Small intestine (tissue), 7 donors: ENCODE data around the gene CORO2A. TPM values are rescaled to one million over a fixed set of nuclear protein-coding genes. Genes with fewer than 3 reads are reported as not detected.

ENCODE experiments used
- DNase-seq, 2 donors: peaks; one replicate each; pipeline versions ENCODE4 v3.0.0 to v3.0.0-alpha.2; 2013
- FAIRE-seq: peaks from 2 replicates; lab custom pipeline; 2012; peaks lifted over from hg19 to GRCh38; lab: Jason Lieb, UNC
- H3K27ac ChIP-seq, 3 donors: one replicate each; pipeline ENCODE4 v1.5.1; 2013; ENCODE audit warnings: low read length in 2 of 3, mild to moderate bottlenecking in 2 of 3, control low read depth in 1 of 3, inconsistent platforms in 1 of 3, low read depth in 1 of 3, moderate library complexity in 1 of 3
- H3K27me3 ChIP-seq, 3 donors: one replicate each; pipeline ENCODE4 v1.6.1; 2013; ENCODE audit warnings: low read length in 3 of 3, inconsistent platforms in 1 of 3; ENCODE audit not compliant: control insufficient read depth in 3 of 3, insufficient read depth in 3 of 3
- H3K36me3 ChIP-seq, 3 donors: one replicate each; pipeline ENCODE4 v1.6.1; 2013; ENCODE audit warnings: low read length in 3 of 3, inconsistent platforms in 1 of 3, low read depth in 1 of 3, mild to moderate bottlenecking in 1 of 3, moderate library complexity in 1 of 3; ENCODE audit not compliant: control insufficient read depth in 3 of 3, insufficient read depth in 2 of 3
- H3K4me1 ChIP-seq, 3 donors: one replicate each; pipeline ENCODE4 v1.6.1; 2013; ENCODE audit warnings: low read length in 2 of 3, inconsistent platforms in 1 of 3, low read depth in 1 of 3, mild to moderate bottlenecking in 1 of 3, moderate library complexity in 1 of 3; ENCODE audit not compliant: control insufficient read depth in 3 of 3, insufficient read depth in 2 of 3
- H3K4me3 ChIP-seq, 3 donors: one replicate each; pipeline ENCODE4 v1.5.1; 2013; ENCODE audit warnings: low read length in 3 of 3, control low read depth in 1 of 3, inconsistent platforms in 1 of 3, low read depth in 1 of 3, mild to moderate bottlenecking in 1 of 3, moderate library complexity in 1 of 3
- H3K9me3 ChIP-seq, 2 donors: one replicate each; pipeline ENCODE4 v1.6.1; 2013; ENCODE audit warnings: low read depth in 1 of 2, low read length in 1 of 2; ENCODE audit not compliant: control insufficient read depth in 2 of 2, insufficient read depth in 1 of 2
- WGBS, 3 donors: extraction: QIAGEN DNeasy Blood & Tissue Kit; methylation state at CpG; one replicate each; pipeline ENCODE4 v1.1.7; 2013; 5-methylcytosine and 5-hydroxymethylcytosine counted together
- polyA plus RNA-seq, 4 donors: library from polyadenylated mRNA; stranded (reverse) in 3 of 4; unstranded in 1 of 4; fragments of 200-250 nt in 3 of 4; fragments of 120-200 nt in 1 of 4; gene quantifications; one replicate each; pipeline versions ENCODE4 v1.2.1 to v1.2.3, GENCODE V29; 2013
- donor health status: healthy with polysubstance abuse.
- donor health status: control.
- donor health status: control.
- donor health status: Bipolar disorder and iron deficiency.
- donor health status: healthy.

The CORO2A gene
- polyA plus RNA-seq, 4 donors = 35.1 to 68.2 (median 51.2) TPM

DNA sequence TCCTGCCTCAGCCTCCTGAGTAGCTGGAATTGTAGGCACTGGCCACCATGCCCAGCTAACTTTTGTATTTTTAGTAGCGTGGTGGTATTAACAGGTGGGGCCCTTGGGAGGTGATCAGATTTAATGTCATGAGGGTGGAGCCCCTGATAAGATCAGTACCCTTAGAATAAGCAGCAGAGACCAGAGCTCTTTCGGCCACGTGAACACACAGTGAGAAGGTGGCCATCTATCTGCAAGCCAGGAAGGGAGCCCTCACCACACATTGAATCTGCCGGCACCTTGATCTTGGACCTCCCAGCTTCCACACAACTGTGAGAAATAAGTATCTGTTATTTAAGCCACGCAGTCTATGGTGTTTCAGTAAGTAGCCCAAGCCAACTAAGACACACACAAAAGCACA lies 40.5 kb upstream of the CORO2A start:
- Histone ChIP-seq H3K27ac (peak overlapping the region in 1 of 3 donors; percentile 96), H3K4me3 (no peak overlapping the region), H3K27me3 (no peaks in the 10 kb centered on the region), H3K4me1 (peaks cover 4 to 76% (median 14%) of the 10 kb centered on the region in 3 donors), H3K9me3 (no peaks in the 10 kb centered on the region), H3K36me3 (peaks cover 2 to 46% (median 9%) of the 10 kb centered on the region in 3 donors)
- DNase-seq (no peak), FAIRE-seq (no peak)
- 85 to 91% (median 89%) methylated on average over 5 of the region's 5 CpGs for WGBS, 3 donors

DNA sequence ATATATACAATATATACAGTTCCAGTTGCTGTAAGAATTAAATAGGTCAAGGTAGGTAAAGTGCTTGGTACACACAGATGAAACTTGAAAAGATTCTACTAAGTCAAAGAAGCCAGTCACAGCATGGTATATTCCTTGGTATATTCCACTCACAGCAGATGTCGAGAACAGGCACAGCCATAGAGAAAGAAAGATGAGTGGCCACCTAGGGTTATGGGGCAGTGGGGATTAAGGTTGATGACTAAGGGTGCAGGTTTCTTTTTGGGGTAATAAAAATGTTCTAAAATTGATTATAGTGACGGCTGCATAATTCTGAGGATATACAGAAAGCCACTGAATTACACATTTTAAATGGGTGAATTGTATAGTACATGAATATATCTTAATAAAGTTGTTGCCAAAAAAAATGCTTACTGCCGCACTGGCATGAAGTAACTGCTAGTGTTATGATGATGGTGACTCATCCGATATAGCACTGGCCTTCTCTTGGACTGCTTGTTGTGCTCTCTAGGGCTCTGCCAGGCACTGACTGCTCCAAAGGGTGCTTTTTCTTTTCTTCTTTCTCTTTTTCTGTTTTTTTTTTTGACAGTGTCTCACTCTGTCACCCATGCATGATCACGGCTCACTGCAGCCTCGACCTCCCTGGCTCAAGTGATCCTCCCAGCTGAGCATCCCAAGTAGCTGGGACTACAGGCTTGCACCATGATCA lies 39.5 kb upstream of the CORO2A start:
- peak overlapping the region in 2 of 3 donors; percentile 41 to 97 for H3K27ac ChIP-seq
- FAIRE-seq = no peak
- WGBS, 3 donors = 47 to 73% (median 51%) methylated on average over 6 of the region's 6 CpGs

DNA sequence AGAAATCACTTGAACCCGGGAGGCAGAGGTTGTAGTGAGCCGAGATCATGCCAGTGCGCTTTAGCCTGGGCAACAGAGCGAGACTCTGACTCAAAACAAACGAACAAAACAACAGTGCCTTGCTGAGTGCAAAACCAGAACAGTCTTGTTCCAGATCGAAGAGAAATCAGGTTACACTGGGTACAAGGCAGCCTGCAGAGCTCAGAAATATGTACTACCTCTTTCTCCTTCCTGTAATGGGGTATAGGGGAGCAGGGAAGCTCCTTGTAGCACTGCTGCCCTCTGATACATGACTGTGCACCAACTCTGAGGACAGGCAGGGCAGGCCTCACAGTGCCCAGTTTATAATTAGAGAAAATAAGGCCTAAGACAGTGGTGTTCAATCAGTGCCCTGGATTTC lies 38.4 kb upstream of the CORO2A start:
- FAIRE-seq (no peak), DNase-seq (peak in 1 of 2 donors; percentile 46)
- no peaks in the 10 kb centered on the region for H3K27me3 ChIP-seq
- no peak overlapping the region for H3K4me3 ChIP-seq
- peak overlapping the region in 2 of 3 donors; percentile 35 to 97 for H3K27ac ChIP-seq
- H3K36me3 ChIP-seq = peaks cover 2 to 56% (median 10%) of the 10 kb centered on the region in 3 donors
- no peaks in the 10 kb centered on the region for H3K9me3 ChIP-seq
- H3K4me1 ChIP-seq = peaks cover 9 to 94% (median 22%) of the 10 kb centered on the region in 3 donors
- 82 to 88% (median 84%) methylated on average over 6 of the region's 6 CpGs for WGBS, 3 donors

More for the DNA sequence above, 39.5 kb upstream of the CORO2A start:
- no peaks in the 10 kb centered on the region for H3K9me3 ChIP-seq
- H3K27me3 ChIP-seq = no peaks in the 10 kb centered on the region
- H3K4me3 ChIP-seq = no peak overlapping the region
- peak in 1 of 2 donors; percentile 79 for DNase-seq
- peaks cover 4 to 83% (median 17%) of the 10 kb centered on the region in 3 donors for H3K4me1 ChIP-seq
- H3K36me3 ChIP-seq = peaks cover 2 to 49% (median 10%) of the 10 kb centered on the region in 3 donors

DNA sequence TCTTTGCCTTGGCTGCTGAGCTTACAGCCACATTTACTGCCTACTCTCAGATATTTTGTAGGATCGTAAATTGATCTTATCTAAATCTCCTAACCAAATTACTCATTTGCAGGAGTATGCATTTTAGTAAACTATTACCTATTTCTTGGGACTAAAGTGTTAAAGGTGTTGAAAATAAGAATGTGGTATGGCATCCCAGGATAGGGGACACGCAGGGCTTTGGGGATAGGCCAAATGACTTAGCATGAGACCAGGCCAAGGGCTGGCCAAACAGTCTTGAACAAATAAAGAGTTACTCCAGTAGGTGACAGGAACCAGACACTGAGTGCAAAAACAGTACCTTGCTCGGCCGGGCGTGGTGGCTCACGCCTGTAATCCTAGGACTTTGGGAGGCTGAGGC lies 37.9 kb upstream of the CORO2A start:
- FAIRE-seq = no peak
- H3K4me1 ChIP-seq = peaks cover 9 to 95% (median 27%) of the 10 kb centered on the region in 3 donors
- H3K27ac ChIP-seq = peak overlapping the region; percentile 32 to 97 (median 35)
- no peaks in the 10 kb centered on the region for H3K27me3 ChIP-seq
- peaks cover 2 to 60% (median 10%) of the 10 kb centered on the region in 3 donors for H3K36me3 ChIP-seq
- no peak for DNase-seq
- WGBS, 3 donors = 42 to 71% (median 58%) methylated on average over 6 of the region's 6 CpGs
- no peaks in the 10 kb centered on the region for H3K9me3 ChIP-seq
- no peak overlapping the region for H3K4me3 ChIP-seq

DNA sequence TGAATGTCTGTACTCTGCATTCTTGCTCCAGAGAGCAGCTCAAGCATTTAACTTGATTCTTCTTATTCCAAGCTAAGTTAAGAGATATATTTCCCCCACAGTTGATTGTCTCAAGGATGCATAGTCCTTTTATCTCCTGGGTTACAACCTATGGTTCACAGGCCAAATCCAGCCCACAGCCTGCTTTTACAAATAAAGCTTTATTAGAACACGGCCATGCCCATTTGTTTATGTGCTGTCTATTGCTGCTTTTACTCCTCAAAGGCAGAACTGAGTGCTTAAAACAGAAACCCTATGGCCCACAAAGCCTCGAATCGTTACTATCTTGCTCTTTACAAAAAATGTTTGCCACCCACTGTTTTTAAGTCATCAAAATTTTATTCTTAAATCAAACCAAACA lies 37.2 kb upstream of the CORO2A start:
- no peak for FAIRE-seq
- Histone ChIP-seq H3K4me1 (peaks cover 15 to 95% (median 32%) of the 10 kb centered on the region in 3 donors), H3K9me3 (no peaks in the 10 kb centered on the region)

DNA sequence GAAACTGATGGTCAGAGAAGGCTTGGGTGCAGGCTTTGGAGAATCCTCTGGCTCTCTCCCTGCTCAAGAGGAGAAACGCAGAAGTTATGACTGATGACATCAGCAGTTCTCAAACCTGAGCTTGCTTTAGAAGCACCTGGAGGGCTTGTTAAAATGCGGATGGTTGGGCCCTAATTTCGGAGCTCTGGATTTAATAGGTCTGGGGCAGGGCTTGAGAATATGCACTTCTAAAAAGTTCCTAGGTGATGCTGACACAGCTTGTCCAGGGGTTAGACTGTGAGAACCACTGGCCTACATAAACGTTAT lies 36.6 kb upstream of the CORO2A start:
- no peaks in the 10 kb centered on the region for H3K27me3 ChIP-seq
- peak overlapping the region in 2 of 3 donors; percentile 58 to 97 for H3K27ac ChIP-seq
- FAIRE-seq = no peak
- H3K36me3 ChIP-seq = peaks cover 2 to 68% (median 10%) of the 10 kb centered on the region in 3 donors
- H3K4me3 ChIP-seq = no peak overlapping the region
- no peak for DNase-seq
- H3K4me1 ChIP-seq = peaks cover 17 to 96% (median 32%) of the 10 kb centered on the region in 3 donors
- 78 to 87% (median 81%) methylated on average over 4 of the region's 4 CpGs for WGBS, 3 donors
- no peaks in the 10 kb centered on the region for H3K9me3 ChIP-seq

More for the DNA sequence above, 37.2 kb upstream of the CORO2A start:
- H3K27ac ChIP-seq = peak overlapping the region in 1 of 3 donors; percentile 97
- no peaks in the 10 kb centered on the region for H3K27me3 ChIP-seq
- no peak for DNase-seq
- peaks cover 2 to 66% (median 10%) of the 10 kb centered on the region in 3 donors for H3K36me3 ChIP-seq
- no peak overlapping the region for H3K4me3 ChIP-seq
- 85 to 93% (median 90%) methylated on average over 3 of the region's 3 CpGs for WGBS, 3 donors

DNA sequence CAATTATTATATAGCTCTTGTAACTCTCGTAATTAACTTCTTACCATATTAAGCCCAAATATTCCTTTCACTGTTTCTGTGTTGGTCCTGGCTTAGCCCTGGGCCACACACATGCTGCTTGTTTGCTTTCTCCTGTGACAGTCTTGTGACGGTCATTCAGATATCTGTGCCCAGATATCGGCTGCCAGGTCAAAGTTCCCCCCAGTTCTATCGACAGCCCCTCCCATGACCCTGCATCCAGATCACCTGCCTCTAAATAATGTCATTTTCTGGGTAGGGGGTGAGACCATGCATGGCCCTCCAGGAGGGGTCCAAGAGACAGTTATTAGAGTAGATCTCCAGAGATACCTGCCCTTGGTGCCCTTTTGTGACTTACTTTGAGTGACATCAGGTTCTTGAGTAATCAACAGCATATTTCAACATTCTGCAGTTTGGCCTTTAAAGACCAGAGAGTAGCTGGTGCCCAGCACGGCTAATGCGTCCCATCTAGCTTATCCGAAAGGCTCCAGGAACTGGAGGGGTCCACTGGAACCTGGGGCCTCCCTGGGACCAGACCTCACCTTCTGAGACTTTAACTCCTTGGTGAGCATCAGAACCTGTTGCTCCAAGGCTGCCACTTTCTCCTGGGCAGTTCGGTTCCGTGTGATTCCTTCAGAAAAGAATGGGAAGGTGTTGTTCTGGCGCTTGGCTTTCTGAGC lies 36.1 kb upstream of the CORO2A start:
- Histone ChIP-seq H3K27me3 (no peaks in the 10 kb centered on the region), H3K27ac (peak overlapping the region; percentile 48 to 97 (median 87)), H3K4me3 (no peak overlapping the region), H3K36me3 (peaks cover 2 to 65% (median 11%) of the 10 kb centered on the region in 3 donors), H3K9me3 (no peaks in the 10 kb centered on the region), H3K4me1 (peaks cover 15 to 91% (median 32%) of the 10 kb centered on the region in 3 donors)
- FAIRE-seq (no peak), DNase-seq (peak; percentile 80 to 89)
- WGBS, 3 donors = 57 to 72% (median 69%) methylated on average over 10 of the region's 10 CpGs

DNA sequence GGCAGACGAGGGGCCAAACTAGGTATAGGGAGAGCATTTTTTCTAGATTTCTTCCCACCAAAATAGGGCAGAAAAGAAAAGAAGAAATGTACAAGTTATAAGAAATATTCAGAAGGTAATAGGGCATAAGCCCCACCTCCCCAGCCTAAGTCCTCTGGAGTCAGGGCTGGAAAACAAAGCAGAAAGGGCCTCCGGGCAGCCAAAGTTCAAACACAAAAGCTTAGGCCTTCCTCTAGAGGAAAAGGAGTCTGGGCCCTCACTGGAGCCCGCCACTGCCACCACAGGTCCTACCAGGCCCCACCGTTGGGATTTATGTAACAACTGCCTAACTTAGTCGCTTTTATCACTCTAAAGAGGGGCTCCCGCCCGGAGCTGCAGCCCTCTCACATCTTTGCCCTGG lies 35.4 kb upstream of the CORO2A start:
- FAIRE-seq (no peak), DNase-seq (peak in 1 of 2 donors; percentile 78)
- peaks cover 2 to 65% (median 13%) of the 10 kb centered on the region in 3 donors for H3K36me3 ChIP-seq
- H3K27ac ChIP-seq = peak overlapping the region; percentile 12 to 97 (median 87)
- WGBS, 3 donors = 37 to 69% (median 47%) methylated on average over 7 of the region's 7 CpGs
- no peaks in the 10 kb centered on the region for H3K27me3 ChIP-seq
- peaks cover 15 to 84% (median 29%) of the 10 kb centered on the region in 3 donors for H3K4me1 ChIP-seq
- no peaks in the 10 kb centered on the region for H3K9me3 ChIP-seq
- no peak overlapping the region for H3K4me3 ChIP-seq
